HG02798 (cell line): ENCODE data around the gene CCDC38.
"Not testable (repeated sequence)": the region's sequence is repeated elsewhere in the genome, so short reads cannot be mapped to it uniquely, and the experiment has no call there.

Experiments used
- ATAC-seq: cut with Tn5 transposase; IDR thresholded peaks from one replicate; pipeline ENCODE4 v1.9.1; 2021; ENCODE audit warnings: mild to moderate bottlenecking; ENCODE audit not compliant: unreplicated experiment, poor library complexity

CCDC38 gene

DNA sequence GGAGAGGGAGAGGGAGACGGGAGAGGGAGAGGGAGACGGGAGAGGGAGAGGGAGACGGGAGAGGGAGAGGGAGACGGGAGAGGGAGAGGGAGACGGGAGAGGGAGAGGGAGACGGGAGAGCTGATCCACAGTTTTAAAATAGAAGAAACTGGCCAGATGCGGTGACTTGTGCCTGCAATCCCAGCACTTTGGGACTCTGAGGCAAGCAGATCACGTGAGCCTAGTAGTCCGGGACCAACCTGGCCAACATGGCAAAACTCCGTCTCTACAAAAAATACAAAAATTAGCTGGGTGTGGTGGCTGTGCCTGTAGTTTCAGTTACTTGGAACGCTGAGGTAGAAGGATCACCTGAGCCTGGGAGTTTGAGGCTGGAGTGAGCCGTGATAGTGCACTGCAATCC, 100.0 kb downstream of the CCDC38 start:
- not testable (repeated sequence) for ATAC-seq

DNA sequence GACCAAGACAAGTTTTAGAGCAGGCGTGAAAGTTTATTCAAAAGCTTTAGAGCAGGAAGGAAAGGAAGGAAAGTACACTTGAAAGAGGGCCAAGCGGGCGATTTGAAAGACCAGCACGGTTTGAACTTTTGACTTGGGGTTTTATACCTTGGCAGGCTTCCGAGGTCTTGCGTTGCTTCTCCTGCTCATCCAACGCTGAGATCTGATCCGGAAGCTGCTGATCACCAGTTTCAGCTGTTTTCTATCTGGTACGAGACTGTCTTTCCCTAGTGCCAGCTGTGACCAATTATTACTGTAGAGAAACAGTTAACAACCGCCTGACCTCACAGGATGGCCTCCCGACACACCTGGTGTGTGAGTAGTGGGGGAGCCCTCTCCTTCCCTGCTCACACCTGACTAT, 104.3 kb downstream of the CCDC38 start:
- no peak for ATAC-seq

DNA sequence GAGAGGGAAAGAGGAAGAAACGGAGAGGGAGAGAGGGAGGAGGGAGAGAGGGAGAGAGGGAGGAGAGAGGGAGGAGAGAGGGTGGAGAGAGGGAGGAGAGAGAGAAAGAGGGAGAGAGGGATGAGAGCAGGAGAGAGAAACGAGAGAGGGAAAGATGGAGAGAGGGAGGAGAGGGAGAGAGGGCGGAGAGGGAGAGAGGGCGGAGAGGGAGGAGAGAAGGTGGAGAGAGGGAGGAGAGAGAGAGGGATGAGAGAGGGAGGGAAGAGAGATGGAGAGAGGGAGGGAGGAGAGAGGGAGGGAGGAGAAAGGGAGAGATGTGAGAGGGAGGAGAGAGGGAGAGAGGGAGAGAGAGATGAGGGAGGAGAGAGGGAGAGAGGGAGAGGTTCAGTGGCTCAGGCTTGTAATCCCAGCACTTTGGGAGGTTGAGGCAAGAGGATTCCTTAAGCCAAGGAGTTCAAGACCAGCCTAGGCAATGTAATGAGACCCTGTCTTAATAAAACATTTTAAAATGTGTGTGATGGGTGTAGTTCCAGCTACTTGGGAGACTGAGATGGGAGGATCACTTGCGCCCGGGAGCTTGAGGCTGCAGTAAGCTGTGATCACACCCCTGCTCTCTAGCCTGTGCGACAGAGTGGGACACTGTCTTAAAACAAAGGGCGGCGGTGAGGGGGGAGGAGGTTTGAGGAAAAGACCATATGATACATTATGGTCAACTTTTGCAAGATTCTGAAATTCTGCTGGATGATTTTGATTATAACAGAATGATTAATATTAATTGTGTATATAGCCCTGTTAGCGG, 105.0 kb downstream of the CCDC38 start:
- ATAC-seq, result no peak

DNA sequence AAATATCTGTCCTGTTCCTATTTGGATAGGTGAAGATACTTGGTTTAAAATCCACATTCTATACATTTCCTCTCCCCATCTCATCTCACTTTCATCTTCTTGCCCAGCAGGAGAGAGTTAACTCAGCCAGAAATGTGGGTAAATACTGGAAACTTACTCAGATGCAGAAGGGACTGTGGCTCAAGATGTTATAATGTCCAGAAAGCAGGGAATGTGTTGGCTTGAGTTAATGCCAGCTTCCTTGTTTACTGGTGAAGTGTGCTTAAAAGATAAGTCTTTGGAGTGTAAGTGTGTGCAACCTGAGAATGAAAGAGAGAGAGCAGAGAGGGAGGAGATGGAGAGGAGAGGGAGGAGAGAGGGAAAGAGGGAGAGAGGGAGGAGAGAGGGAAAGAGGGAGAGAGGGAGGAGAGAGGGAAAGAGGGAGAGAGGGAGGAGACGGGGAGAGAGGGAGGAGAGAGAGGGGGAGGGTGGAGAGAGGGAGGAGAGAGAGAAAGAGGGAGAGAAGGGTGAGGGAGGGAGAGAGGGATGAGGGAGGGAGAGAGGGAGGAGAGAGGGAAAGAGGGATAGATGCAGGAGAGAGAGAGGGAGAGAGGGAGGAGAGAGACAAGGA, 105.7 kb downstream of the CCDC38 start:
- no peak for ATAC-seq

DNA sequence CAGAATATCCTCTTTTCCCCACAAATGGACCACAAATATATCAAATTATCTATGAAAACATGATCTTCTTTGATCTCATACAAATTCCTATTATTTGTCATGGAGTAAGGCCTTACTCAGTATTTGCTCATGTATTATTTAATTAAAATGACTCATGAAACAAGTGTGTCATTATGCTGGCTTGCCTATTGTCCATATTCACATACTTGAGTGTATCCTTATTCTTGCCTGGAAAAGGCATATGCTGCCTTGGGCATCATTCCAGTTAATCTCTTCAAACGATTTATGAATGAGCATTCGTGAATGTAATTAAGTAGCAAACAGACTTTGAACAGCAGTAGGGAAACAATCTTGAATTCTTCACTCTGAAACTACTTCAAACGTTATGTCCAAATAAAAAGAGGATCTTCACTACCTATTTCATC, 106.2 kb downstream of the CCDC38 start:
- ATAC-seq, result no peak

DNA sequence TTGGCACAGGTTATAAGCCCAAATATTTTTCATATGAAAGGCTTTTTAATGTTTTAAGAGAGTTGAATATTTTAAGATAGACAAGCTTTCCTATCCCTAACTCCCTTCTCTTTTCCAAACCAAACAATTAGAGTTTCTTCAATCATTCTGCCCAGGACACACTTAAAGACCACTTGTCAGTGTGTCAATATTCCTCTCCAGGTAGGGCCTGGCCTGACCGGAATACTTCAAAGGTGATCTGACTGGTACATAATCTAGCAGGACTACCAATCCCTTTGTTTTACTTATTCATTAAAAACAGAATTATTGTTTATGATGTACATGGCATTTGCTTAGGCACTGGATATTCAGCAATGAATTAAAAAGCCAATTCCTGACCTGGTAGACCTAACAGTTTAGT, 107.8 kb downstream of the CCDC38 start:
- no peak for ATAC-seq

DNA sequence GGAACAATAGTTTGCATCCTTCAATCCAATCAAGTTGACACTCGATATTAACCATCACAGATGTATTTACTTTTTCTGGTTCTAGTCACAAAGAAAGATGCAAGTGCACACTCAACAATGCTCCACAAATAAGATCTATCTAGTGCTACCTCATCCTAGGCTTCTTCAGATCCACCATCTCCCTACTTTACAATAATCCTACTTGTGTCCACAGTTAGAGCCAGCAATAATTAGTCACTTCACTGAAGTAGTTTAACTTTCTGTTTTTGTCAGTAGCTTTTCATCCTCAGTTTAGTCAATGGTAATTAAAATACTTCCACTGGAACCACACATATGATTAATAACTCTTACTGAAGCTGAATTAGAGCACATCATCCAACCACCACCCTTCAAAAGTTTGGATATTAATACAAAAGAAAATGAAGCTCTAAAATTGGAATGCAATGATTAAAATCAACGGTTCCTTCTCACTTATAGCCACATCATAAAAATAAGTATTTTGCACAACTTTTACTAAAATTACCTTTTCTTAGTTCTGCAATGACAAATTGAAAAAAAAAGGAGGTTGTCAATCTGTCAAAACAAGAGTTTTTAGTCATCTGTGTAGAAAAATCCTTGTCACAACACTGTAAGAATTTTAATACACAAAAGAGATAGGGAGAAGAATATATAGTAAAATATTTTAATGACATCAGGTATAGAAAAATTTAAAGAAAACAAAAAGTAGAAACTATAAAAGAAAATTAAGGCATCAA, 111.9 kb downstream of the CCDC38 start:
- no peak for ATAC-seq

DNA sequence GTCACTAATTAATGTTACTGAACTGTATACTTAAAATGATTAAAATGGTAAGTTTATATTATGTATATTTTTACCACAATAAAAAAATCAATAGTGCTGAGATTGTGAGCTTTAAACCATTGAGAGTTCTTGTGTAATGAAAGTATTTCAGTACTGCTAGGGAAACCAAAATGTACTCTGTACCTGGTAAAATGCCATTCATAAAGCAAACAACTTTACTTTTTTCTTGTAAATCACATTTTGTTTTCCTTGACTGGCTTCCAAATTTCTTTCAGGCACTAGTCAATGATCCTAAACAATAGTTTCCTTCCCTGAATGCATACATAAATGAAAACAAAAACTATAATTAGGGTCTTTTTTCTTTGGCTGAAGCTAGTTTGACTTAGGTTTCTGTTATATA, 113.0 kb downstream of the CCDC38 start:
- ATAC-seq, result no peak

DNA sequence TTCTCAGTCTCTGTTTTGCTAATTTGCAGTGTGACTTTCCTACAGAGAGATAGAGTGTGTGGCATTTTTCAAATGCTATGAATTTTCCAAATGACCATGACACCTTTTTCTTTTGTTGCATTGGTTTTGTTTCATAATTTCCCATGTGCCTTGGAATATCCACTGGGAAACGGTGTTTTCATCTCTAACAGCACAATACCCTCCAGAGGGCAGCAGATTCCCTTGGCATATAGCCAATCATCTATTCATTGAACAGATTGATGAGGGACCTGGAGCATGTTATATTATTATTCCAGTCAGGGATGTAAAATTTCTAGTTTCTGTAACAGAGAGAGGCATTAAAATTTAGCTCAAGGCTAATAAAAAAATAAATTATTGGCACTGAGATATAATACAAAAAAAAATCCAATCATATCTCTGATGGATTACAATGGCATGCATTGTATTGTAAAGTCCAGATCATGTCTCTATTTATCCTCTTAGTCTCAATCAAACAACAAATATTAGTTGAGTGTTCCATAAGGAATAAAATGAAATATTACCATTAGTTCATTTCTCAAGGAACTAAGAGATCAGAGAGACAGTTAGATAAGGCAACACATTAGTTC, 122.2 kb downstream of the CCDC38 start:
- no peak for ATAC-seq
